ENCODE results near the gene PGAP3. TPM values are rescaled to one million over a fixed set of nuclear protein-coding genes. Genes with fewer than 3 reads are reported as not detected.

The PGAP3 gene
- total RNA-seq, 1 experiment from 2014 or later = 29.0 TPM

- Mint-ChIP-seq H3K9me3 (no peaks in the 10 kb centered on the region), H3K4me1 (no peaks in the 10 kb centered on the region), H3K27me3 (ENCODE audit: low read depth) (no peaks in the 10 kb centered on the region; the same call in 1 of the 2 replicates), H3K4me3 (no peak overlapping the region), H3K36me3 (ENCODE audit: insufficient read depth in 1 of 3, low read depth in 3 of 3) (peaks cover 74 to 93% (median 86%) of the 10 kb centered on the region in 3 experiments; a peak in 6 of 7 replicates), H3K27ac (no peak overlapping the region)
- no peak overlapping the region for H4K5ac ChIP-seq (ENCODE audit: insufficient read length, low read depth, low read length)
- H3K27ac ChIP-seq (ENCODE audit: insufficient read length, low read depth, low read length) = no peak overlapping the region
- H3K4me1 ChIP-seq (ENCODE audit: insufficient read depth, low read length) = no peaks in the 10 kb centered on the region
- no peaks in the 10 kb centered on the region for H3K79me1 ChIP-seq (ENCODE audit: insufficient read depth, low read depth, low read length, poor library complexity, severe bottlenecking)
- H2AK5ac ChIP-seq (ENCODE audit: insufficient read length, low read length) = no peak overlapping the region
- H3K23me2 ChIP-seq (ENCODE audit: insufficient read length, low read depth, low read length, poor library complexity, severe bottlenecking) = no peaks in the 10 kb centered on the region
- no peak overlapping the region for H3K56ac ChIP-seq (ENCODE audit: insufficient read length, low read depth, low read length)
- no peaks in the 10 kb centered on the region for H3K79me2 ChIP-seq (ENCODE audit: insufficient read depth, low read length)
- no peak overlapping the region for H3K18ac ChIP-seq (ENCODE audit: insufficient read length, low read depth, low read length)
- H3K9me3 ChIP-seq (ENCODE audit: control insufficient read depth, low read depth, low read length) = no peaks in the 10 kb centered on the region
- H4K20me1 ChIP-seq (ENCODE audit: control insufficient read depth, insufficient read depth, insufficient read length) = no peaks in the 10 kb centered on the region
- no peak overlapping the region for H2BK120ac ChIP-seq (ENCODE audit: low read depth, low read length, poor library complexity, severe bottlenecking)
- H3T11ph ChIP-seq (ENCODE audit: low read length) = no peak overlapping the region
- H4K8ac ChIP-seq (replicated peaks; ENCODE audit: insufficient read length, low read depth, low read length) = no peak overlapping the region
- H3K9ac ChIP-seq (ENCODE audit: extremely low read depth, insufficient read length, low read length) = no peak overlapping the region
- H3K4me2 ChIP-seq (ENCODE audit: insufficient read depth, insufficient read length, low read length) = no peak overlapping the region
- H3K23ac ChIP-seq (ENCODE audit: insufficient read length, low read depth, low read length) = no peak overlapping the region
- no peak overlapping the region for H2BK12ac ChIP-seq (ENCODE audit: insufficient read length, low read depth, low read length)
- H3K14ac ChIP-seq (ENCODE audit: insufficient read depth, low read length) = no peak overlapping the region
- no peak overlapping the region for H2BK20ac ChIP-seq (ENCODE audit: low read depth, low read length, poor library complexity, severe bottlenecking)
- no CpG with 5 or more reads among the region's 4 CpGs for WGBS (ENCODE audit: extremely low coverage, insufficient read length, low lambda C conversion rate)
- H3K27me3 ChIP-seq (ENCODE audit: insufficient read depth, low read length) = no peaks in the 10 kb centered on the region
- H2BK5ac ChIP-seq (ENCODE audit: insufficient read length, low read length) = no peak overlapping the region
- H3K4ac ChIP-seq (ENCODE audit: low read depth, low read length) = no peak overlapping the region
- H2AFZ ChIP-seq (ENCODE audit: low read length) = no peak overlapping the region
- no peak overlapping the region for H4K91ac ChIP-seq (ENCODE audit: insufficient read length, low read depth, low read length)
- no peak for TF ChIP-seq CTCF (conservative IDR thresholded peaks at IDR 0.05)
- no peak for DNase-seq
- H2BK15ac ChIP-seq (ENCODE audit: low read depth, low read length) = no peak overlapping the region
Measured at GRCh38 chr17:39714234-39714633, 26.4 kb upstream of the PGAP3 start.
